Spinal cord (tissue), 10 donors: Measurements from ENCODE around the gene CCDC106. TPM values are rescaled to one million over a fixed set of nuclear protein-coding genes. Genes with fewer than 3 reads are reported as not detected.

Experiments
- DNase-seq, 6 donors: peaks; one replicate each; pipeline versions ENCODE4 v3.0.0 to v3.0.0-alpha.2; 2013 to 2015; ENCODE audit warnings: low spot score in 6 of 6, low read depth in 4 of 6
- H3K27ac ChIP-seq: one replicate; pipeline ENCODE4 v1.5.1; 2013; ENCODE audit warnings: low read depth, low read length, control low read depth
- H3K27me3 ChIP-seq: one replicate; pipeline ENCODE4 v1.6.1; 2013; ENCODE audit warnings: low read length; ENCODE audit not compliant: control insufficient read depth, insufficient read depth
- H3K36me3 ChIP-seq: one replicate; pipeline ENCODE4 v1.6.1; 2013; ENCODE audit warnings: low read length; ENCODE audit not compliant: control insufficient read depth, insufficient read depth
- H3K4me1 ChIP-seq: one replicate; pipeline ENCODE4 v1.6.1; 2013; ENCODE audit warnings: low read length; ENCODE audit not compliant: control insufficient read depth, insufficient read depth
- H3K4me3 ChIP-seq: one replicate; pipeline ENCODE4 v1.5.1; 2013; ENCODE audit warnings: low read depth, low read length, control low read depth
- H3K9me3 ChIP-seq: one replicate; pipeline ENCODE4 v1.6.1; 2013; ENCODE audit warnings: low read length; ENCODE audit not compliant: control insufficient read depth, insufficient read depth
- WGBS: methylation state at CpG from one replicate; pipeline ENCODE4 v1.1.5; 2013; ENCODE audit warnings: missing lambda C conversion rate; ENCODE audit not compliant: insufficient coverage; 5-methylcytosine and 5-hydroxymethylcytosine counted together
- polyA plus RNA-seq, 2 donors: library from polyadenylated mRNA; unstranded; fragments of 120-200 nt; gene quantifications; one replicate each; pipeline ENCODE4 v1.2.1, GENCODE V29; 2013; ENCODE audit not compliant: insufficient read length in 2 of 2
- total RNA-seq, 2 donors: library from RNA; depleted of rRNA in 1 of 2; stranded (reverse); fragments of 120-200 nt in 1 of 2; fragments of >200 nt in 1 of 2; gene quantifications; one replicate each; pipeline versions ENCODE4 v1.2.3 to v1.2.4, GENCODE V29; 2013 to 2014
- donor health status: healthy.

Gene CCDC106
- total and polyA plus RNA-seq, 4 donors, result 13.4 to 57.6 (median 35.5) TPM

- DNase-seq, result no peak
- no peaks in the 10 kb centered on the region for H3K9me3 ChIP-seq
- peaks cover 30% of the 10 kb centered on the region for H3K36me3 ChIP-seq
- WGBS, result 3% methylated on average over 65 of the region's 65 CpGs
- peaks cover 66% of the 10 kb centered on the region for H3K4me1 ChIP-seq
- no peak overlapping the region for H3K27ac ChIP-seq
- no peaks in the 10 kb centered on the region for H3K27me3 ChIP-seq
- peak overlapping the region; percentile 79 for H3K4me3 ChIP-seq
Measured at GRCh38 chr19:55642153-55643002, 5.6 kb upstream of the CCDC106 start.

DNA sequence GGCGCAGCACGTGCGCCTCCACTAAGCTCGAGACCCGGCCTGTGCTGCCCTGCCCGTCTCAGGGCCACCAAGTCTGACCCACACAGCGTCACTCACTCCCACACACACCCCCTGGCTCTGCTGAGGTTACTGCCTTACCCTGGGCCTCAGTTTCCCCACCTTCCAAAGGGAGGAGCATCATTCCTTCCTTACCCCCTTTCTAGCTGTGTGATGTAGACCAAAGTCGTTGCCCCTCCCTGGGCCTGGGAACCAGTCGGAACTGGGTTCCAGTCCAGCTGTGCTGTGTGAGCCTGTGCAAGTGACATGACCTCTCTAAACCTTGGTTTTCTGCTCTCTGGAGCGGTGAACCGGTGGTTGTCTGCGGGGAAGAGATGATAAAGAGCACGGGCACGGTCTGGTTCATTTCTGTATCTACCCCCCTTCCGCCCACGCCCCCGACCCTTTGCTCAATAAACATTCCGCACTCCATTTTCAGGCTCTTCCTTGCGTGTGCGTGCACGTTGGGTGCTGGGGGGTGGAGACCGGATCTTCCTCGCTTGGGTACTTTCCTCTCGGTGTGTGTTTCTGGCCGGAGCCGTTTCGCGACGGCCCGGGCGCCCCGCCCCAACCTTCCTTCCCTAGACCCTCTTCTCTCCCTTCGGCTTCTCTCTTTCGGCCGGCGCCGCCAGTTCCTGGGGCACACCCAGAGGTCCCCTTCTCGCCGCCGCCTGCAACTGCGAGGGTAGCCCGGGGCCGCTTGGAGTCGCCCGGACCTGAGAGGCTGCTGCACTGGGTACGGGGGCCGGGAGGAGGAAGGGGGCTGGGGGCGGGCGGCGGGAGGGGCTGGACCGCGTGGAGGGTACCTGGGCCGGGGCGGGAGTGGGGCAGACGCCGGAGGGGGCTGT, 4.8 kb upstream of the CCDC106 start, which contains the start of gene ZNF581:
Gene ZNF581 (plus strand): TSS at position 647 of the 884 bp plus-strand sequence. CDS start 923 bp downstream, outside the sequence.
- peaks cover 26% of the 10 kb centered on the region for H3K36me3 ChIP-seq
- peaks cover 69% of the 10 kb centered on the region for H3K4me1 ChIP-seq
- H3K27me3 ChIP-seq, result no peaks in the 10 kb centered on the region
- H3K9me3 ChIP-seq, result no peaks in the 10 kb centered on the region
- H3K4me3 ChIP-seq, result peak within 1 kb of the TSS; percentile 79
- WGBS, result under 1% methylated on average over 43 of the region's 56 CpGs
- DNase-seq, result peak in 2 of 6 donors; percentile 83 to 86
- no peak within 1 kb of the TSS for H3K27ac ChIP-seq

- H3K27ac ChIP-seq, result no peak overlapping the region
- H3K4me1 ChIP-seq, result peaks cover 70% of the 10 kb centered on the region
- 0% methylated on average over 15 of the region's 15 CpGs for WGBS
- H3K9me3 ChIP-seq, result no peaks in the 10 kb centered on the region
- no peaks in the 10 kb centered on the region for H3K27me3 ChIP-seq
- H3K4me3 ChIP-seq, result peak overlapping the region; percentile 79
- DNase-seq, result no peak
- H3K36me3 ChIP-seq, result peaks cover 29% of the 10 kb centered on the region
Measured at GRCh38 chr19:55643887-55644176, 4.2 kb upstream of the CCDC106 start.

DNA sequence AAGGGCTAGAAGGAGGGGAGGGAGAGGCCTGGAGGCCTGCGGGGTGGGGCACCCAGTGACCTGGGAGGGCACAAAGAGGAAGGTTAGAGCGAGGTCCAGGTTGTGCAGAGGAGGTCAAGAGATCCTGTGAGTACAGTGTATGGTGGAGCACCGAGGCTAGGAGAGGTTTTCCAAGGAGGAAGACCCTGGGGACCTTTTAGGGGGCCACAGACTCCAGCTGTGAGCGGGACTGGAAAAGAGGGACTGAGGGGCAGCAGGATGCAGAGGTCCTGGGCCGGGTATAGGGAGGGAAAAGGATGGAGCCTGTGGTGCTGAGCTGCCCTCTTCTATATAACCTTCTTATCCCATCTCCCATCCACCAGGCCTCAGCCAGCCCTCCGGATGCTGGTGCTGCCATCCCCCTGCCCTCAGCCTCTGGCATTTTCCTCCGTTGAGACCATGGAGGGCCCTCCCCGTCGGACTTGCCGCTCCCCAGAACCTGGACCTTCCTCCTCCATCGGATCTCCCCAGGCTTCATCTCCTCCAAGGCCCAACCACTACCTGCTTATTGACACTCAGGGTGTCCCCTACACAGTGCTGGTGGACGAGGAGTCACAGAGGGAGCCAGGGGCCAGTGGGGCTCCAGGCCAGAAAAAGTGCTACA, 3.7 kb upstream of the CCDC106 start:
- H3K9me3 ChIP-seq, result no peaks in the 10 kb centered on the region
- no peak overlapping the region for H3K27ac ChIP-seq
- no peaks in the 10 kb centered on the region for H3K27me3 ChIP-seq
- peak overlapping the region; percentile 79 for H3K4me3 ChIP-seq
- 55% methylated on average over 11 of the region's 12 CpGs for WGBS
- peaks cover 33% of the 10 kb centered on the region for H3K36me3 ChIP-seq
- DNase-seq, result no peak
- peaks cover 70% of the 10 kb centered on the region for H3K4me1 ChIP-seq

- H3K9me3 ChIP-seq, result no peaks in the 10 kb centered on the region
- H3K4me1 ChIP-seq, result peaks cover 70% of the 10 kb centered on the region
- H3K27me3 ChIP-seq, result no peaks in the 10 kb centered on the region
- H3K36me3 ChIP-seq, result peaks cover 40% of the 10 kb centered on the region
- WGBS, result 93% methylated on average over 26 of the region's 28 CpGs
- H3K27ac ChIP-seq, result no peak overlapping the region
- no peak overlapping the region for H3K4me3 ChIP-seq
- no peak for DNase-seq
Measured at GRCh38 chr19:55644842-55645511, 3.0 kb upstream of the CCDC106 start.

DNA sequence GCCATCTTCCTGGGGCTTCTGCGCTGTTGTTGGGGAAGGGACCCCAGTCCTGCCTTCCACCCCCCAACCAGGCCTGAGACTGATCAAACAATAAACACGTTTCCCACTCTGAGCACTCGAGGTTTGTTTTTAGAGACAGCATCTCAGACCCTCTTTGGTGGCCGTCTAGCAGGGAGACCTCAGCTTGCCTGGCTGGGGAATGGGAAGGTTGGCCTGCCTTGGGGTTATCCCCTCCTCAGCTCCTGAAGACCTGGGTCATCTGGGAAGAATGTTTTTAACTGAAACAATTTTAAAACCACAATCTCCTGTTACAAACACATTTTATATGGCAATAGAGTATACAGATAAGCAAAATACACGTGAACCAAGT, 2.5 kb upstream of the CCDC106 start:
- no peak for DNase-seq
- Histone ChIP-seq H3K27me3 (no peaks in the 10 kb centered on the region), H3K27ac (no peak overlapping the region), H3K9me3 (no peaks in the 10 kb centered on the region), H3K4me1 (peaks cover 67% of the 10 kb centered on the region), H3K36me3 (peaks cover 45% of the 10 kb centered on the region), H3K4me3 (no peak overlapping the region)
- WGBS, result 89% methylated on average over 4 of the region's 5 CpGs

DNA sequence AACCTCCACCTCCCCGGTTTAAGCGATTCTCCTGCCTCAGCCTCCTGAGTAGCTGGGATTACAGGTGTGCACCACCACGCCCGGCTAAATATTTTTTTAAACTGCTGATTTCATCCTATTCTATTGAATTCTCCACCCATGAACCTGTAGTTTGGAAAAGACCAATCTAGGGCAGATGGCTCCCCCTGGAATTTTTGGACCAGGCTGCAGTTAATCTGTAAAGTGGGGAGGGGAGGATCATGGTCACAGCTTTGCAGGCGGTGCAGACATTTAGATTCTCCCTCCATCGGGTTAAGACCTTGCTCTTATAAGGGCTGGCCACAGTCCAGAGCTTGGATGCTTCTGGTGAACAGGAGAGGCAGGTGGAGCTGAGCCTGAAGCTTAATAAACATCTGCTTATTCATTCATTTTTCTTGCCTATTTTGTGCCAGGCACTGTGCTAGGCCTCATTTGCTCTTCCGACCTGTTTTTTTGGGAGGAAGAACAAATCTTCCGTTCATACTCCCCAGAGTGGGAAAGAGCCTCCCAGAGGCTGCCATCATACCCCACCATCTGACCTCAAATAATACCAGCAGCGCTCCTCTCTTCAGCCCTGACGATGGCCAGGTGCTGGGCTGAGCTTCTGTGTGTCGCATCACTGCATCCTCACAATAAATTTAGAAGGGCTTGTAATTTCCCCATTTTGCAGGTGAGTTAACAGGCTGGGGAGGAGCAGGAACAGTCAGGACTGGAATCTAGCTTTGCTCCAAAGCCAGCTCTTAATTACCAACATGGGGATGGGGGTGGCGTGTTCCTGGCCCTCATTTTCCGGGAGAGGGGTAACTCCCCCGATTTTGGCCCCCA, 902 bp upstream of the CCDC106 start:
- 47% methylated on average over 4 of the region's 14 CpGs for WGBS
- Histone ChIP-seq H3K4me3 (peak overlapping the region; percentile 68), H3K27ac (peak overlapping the region; percentile 88), H3K9me3 (no peaks in the 10 kb centered on the region), H3K36me3 (peaks cover 61% of the 10 kb centered on the region), H3K27me3 (no peaks in the 10 kb centered on the region), H3K4me1 (peaks cover 60% of the 10 kb centered on the region)
- DNase-seq, result no peak

- WGBS, result 17% methylated on average over 17 of the region's 25 CpGs
- Histone ChIP-seq H3K27ac (peak overlapping the region; percentile 40), H3K27me3 (no peaks in the 10 kb centered on the region), H3K9me3 (no peaks in the 10 kb centered on the region), H3K4me1 (peaks cover 57% of the 10 kb centered on the region), H3K4me3 (peak overlapping the region; percentile 68), H3K36me3 (peaks cover 73% of the 10 kb centered on the region)
- DNase-seq, result no peak
Measured at GRCh38 chr19:55648585-55649267, 714 bp downstream of the CCDC106 start.
